ENCODE data around the gene CROCC2.
A peak's percentile ranks its signal among the peaks of the same experiment; 100 is the strongest.

Gene CROCC2

GRCh38 chr2:241031436-241032165 is 125.5 kb downstream of the CROCC2 start:
- Histone ChIP-seq H3K4me1 (ENCODE audit: control insufficient read depth, insufficient read depth, low read length) (peaks cover under 1% of the 10 kb centered on the region; the same call in 1 of the 2 replicates), H3K27me3 (ENCODE audit: control insufficient read depth, insufficient read depth, low read length) (peaks cover 15% of the 10 kb centered on the region), H3K36me3 (ENCODE audit: control insufficient read depth, insufficient read depth, low read length) (no peaks in the 10 kb centered on the region), H3K4me3 (ENCODE audit: low read depth, low read length) (no peak overlapping the region), H3K9ac (ENCODE audit: low read depth, low read length) (no peak overlapping the region), H3K9me3 (ENCODE audit: control insufficient read depth, insufficient read depth, low read length) (peaks cover 4% of the 10 kb centered on the region; the same call in 1 of the 2 replicates), H3K27ac (ENCODE audit: low read depth, low read length) (no peak overlapping the region)

GRCh38 chr2:241033336-241033987 is 127.3 kb downstream of the CROCC2 start:
- no peaks in the 10 kb centered on the region for H3K9me3 ChIP-seq (ENCODE audit: control insufficient read depth, insufficient read depth, low read length)
- H3K36me3 ChIP-seq (ENCODE audit: control insufficient read depth, insufficient read depth, low read length): no peaks in the 10 kb centered on the region
- no peak overlapping the region for H3K9ac ChIP-seq (ENCODE audit: low read depth, low read length)
- H3K4me1 ChIP-seq (ENCODE audit: control insufficient read depth, insufficient read depth, low read length): peaks cover 6% of the 10 kb centered on the region; the same call in 1 of the 2 replicates
- peaks cover 30% of the 10 kb centered on the region for H3K27me3 ChIP-seq (ENCODE audit: control insufficient read depth, insufficient read depth, low read length)
- no peak overlapping the region for H3K27ac ChIP-seq (ENCODE audit: low read depth, low read length)
- no peak overlapping the region for H3K4me3 ChIP-seq (ENCODE audit: low read depth, low read length)

- H3K27ac ChIP-seq (ENCODE audit: low read depth, low read length): no peak overlapping the region
- peaks cover 6% of the 10 kb centered on the region; the same call in 1 of the 2 replicates for H3K4me1 ChIP-seq (ENCODE audit: control insufficient read depth, insufficient read depth, low read length)
- no peaks in the 10 kb centered on the region for H3K9me3 ChIP-seq (ENCODE audit: control insufficient read depth, insufficient read depth, low read length)
- H3K9ac ChIP-seq (ENCODE audit: low read depth, low read length): no peak overlapping the region
- H3K4me3 ChIP-seq (ENCODE audit: low read depth, low read length): no peak overlapping the region
- peaks cover 30% of the 10 kb centered on the region for H3K27me3 ChIP-seq (ENCODE audit: control insufficient read depth, insufficient read depth, low read length)
- H3K36me3 ChIP-seq (ENCODE audit: control insufficient read depth, insufficient read depth, low read length): no peaks in the 10 kb centered on the region
These were observed 127.9 kb downstream of the CROCC2 start for GRCh38 chr2:241033994-241034393.

GRCh38 chr2:241034490-241035141 is 128.5 kb downstream of the CROCC2 start:
- Histone ChIP-seq H3K4me1 (ENCODE audit: control insufficient read depth, insufficient read depth, low read length) (peaks cover 6% of the 10 kb centered on the region; the same call in 1 of the 2 replicates), H3K9ac (ENCODE audit: low read depth, low read length) (no peak overlapping the region)

GRCh38 chr2:241035142-241035817 is 129.1 kb downstream of the CROCC2 start:
- no peak overlapping the region for H3K9ac ChIP-seq (ENCODE audit: low read depth, low read length)
- peak overlapping the region; percentile 37; the same call in 1 of the 2 replicates for H3K4me3 ChIP-seq (ENCODE audit: low read depth, low read length)
- H3K27me3 ChIP-seq (ENCODE audit: control insufficient read depth, insufficient read depth, low read length): peaks cover 30% of the 10 kb centered on the region
- no peaks in the 10 kb centered on the region for H3K9me3 ChIP-seq (ENCODE audit: control insufficient read depth, insufficient read depth, low read length)
- H3K36me3 ChIP-seq (ENCODE audit: control insufficient read depth, insufficient read depth, low read length): no peaks in the 10 kb centered on the region
- no peak overlapping the region for H3K27ac ChIP-seq (ENCODE audit: low read depth, low read length)
- H3K4me1 ChIP-seq (ENCODE audit: control insufficient read depth, insufficient read depth, low read length): peaks cover 6% of the 10 kb centered on the region; the same call in 1 of the 2 replicates

More at GRCh38 chr2:241034490-241035141, 128.5 kb downstream of the CROCC2 start:
- peaks cover 30% of the 10 kb centered on the region for H3K27me3 ChIP-seq (ENCODE audit: control insufficient read depth, insufficient read depth, low read length)
- H3K9me3 ChIP-seq (ENCODE audit: control insufficient read depth, insufficient read depth, low read length): no peaks in the 10 kb centered on the region
- H3K36me3 ChIP-seq (ENCODE audit: control insufficient read depth, insufficient read depth, low read length): no peaks in the 10 kb centered on the region
- H3K27ac ChIP-seq (ENCODE audit: low read depth, low read length): no peak overlapping the region
- no peak overlapping the region for H3K4me3 ChIP-seq (ENCODE audit: low read depth, low read length)

- H3K36me3 ChIP-seq (ENCODE audit: control insufficient read depth, insufficient read depth, low read length): no peaks in the 10 kb centered on the region
- no peak overlapping the region for H3K9ac ChIP-seq (ENCODE audit: low read depth, low read length)
- H3K27me3 ChIP-seq (ENCODE audit: control insufficient read depth, insufficient read depth, low read length): peaks cover 30% of the 10 kb centered on the region
- H3K27ac ChIP-seq (ENCODE audit: low read depth, low read length): no peak overlapping the region
- H3K4me1 ChIP-seq (ENCODE audit: control insufficient read depth, insufficient read depth, low read length): peaks cover 6% of the 10 kb centered on the region; the same call in 1 of the 2 replicates
- peak overlapping the region; percentile 55 for H3K4me3 ChIP-seq (ENCODE audit: low read depth, low read length)
- no peaks in the 10 kb centered on the region for H3K9me3 ChIP-seq (ENCODE audit: control insufficient read depth, insufficient read depth, low read length)
These were observed 129.8 kb downstream of the CROCC2 start for GRCh38 chr2:241035818-241036396.

- peaks cover 6% of the 10 kb centered on the region; the same call in 1 of the 2 replicates for H3K4me1 ChIP-seq (ENCODE audit: control insufficient read depth, insufficient read depth, low read length)
- H3K27me3 ChIP-seq (ENCODE audit: control insufficient read depth, insufficient read depth, low read length): peaks cover 30% of the 10 kb centered on the region
- no peak overlapping the region for H3K9ac ChIP-seq (ENCODE audit: low read depth, low read length)
- H3K9me3 ChIP-seq (ENCODE audit: control insufficient read depth, insufficient read depth, low read length): no peaks in the 10 kb centered on the region
- no peak overlapping the region for H3K27ac ChIP-seq (ENCODE audit: low read depth, low read length)
- peak overlapping the region; percentile 55 for H3K4me3 ChIP-seq (ENCODE audit: low read depth, low read length)
- H3K36me3 ChIP-seq (ENCODE audit: control insufficient read depth, insufficient read depth, low read length): no peaks in the 10 kb centered on the region
These were observed 130.3 kb downstream of the CROCC2 start for GRCh38 chr2:241036397-241036963.

- H3K4me3 ChIP-seq (ENCODE audit: low read depth, low read length): peak overlapping the region; percentile 55
- H3K27ac ChIP-seq (ENCODE audit: low read depth, low read length): no peak overlapping the region
- H3K27me3 ChIP-seq (ENCODE audit: control insufficient read depth, insufficient read depth, low read length): peaks cover 30% of the 10 kb centered on the region
- peaks cover 6% of the 10 kb centered on the region; the same call in 1 of the 2 replicates for H3K4me1 ChIP-seq (ENCODE audit: control insufficient read depth, insufficient read depth, low read length)
- H3K9ac ChIP-seq (ENCODE audit: low read depth, low read length): no peak overlapping the region
- no peaks in the 10 kb centered on the region for H3K9me3 ChIP-seq (ENCODE audit: control insufficient read depth, insufficient read depth, low read length)
- no peaks in the 10 kb centered on the region for H3K36me3 ChIP-seq (ENCODE audit: control insufficient read depth, insufficient read depth, low read length)
These were observed 130.9 kb downstream of the CROCC2 start for GRCh38 chr2:241036964-241037421.

- H3K4me3 ChIP-seq (ENCODE audit: low read depth, low read length): no peak overlapping the region
- H3K9ac ChIP-seq (ENCODE audit: low read depth, low read length): no peak overlapping the region
- peaks cover 30% of the 10 kb centered on the region for H3K27me3 ChIP-seq (ENCODE audit: control insufficient read depth, insufficient read depth, low read length)
- H3K27ac ChIP-seq (ENCODE audit: low read depth, low read length): no peak overlapping the region
- H3K4me1 ChIP-seq (ENCODE audit: control insufficient read depth, insufficient read depth, low read length): peaks cover 6% of the 10 kb centered on the region; the same call in 1 of the 2 replicates
- H3K36me3 ChIP-seq (ENCODE audit: control insufficient read depth, insufficient read depth, low read length): no peaks in the 10 kb centered on the region
- no peaks in the 10 kb centered on the region for H3K9me3 ChIP-seq (ENCODE audit: control insufficient read depth, insufficient read depth, low read length)
These were observed 131.4 kb downstream of the CROCC2 start for GRCh38 chr2:241037498-241037897.
